Fibroblast of villous mesenchyme (primary cell): ENCODE results near the gene CCT8L2. TPM values are rescaled to one million over a fixed set of nuclear protein-coding genes. Genes with fewer than 3 reads are reported as not detected.
"Not testable (repeated sequence)": the region's sequence is repeated elsewhere in the genome, so short reads cannot be mapped to it uniquely, and the experiment has no call there.

Source experiments
- DNase-seq: peaks from one replicate; pipeline ENCODE4 v3.0.0-alpha.2; 2010; ENCODE audit warnings: low read depth
- H3K4me3 ChIP-seq: 2 replicates; pipeline ENCODE4 v1.5.1; 2011; ENCODE audit warnings: low read depth, mild to moderate bottlenecking, low read length
- total RNA-seq: library from RNA; depleted of rRNA; stranded (reverse); fragments of >200 nt; gene quantifications from 2 replicates; pipeline ENCODE4 v1.2.3, GENCODE V29; 2012
- TF ChIP-seq, protein P1 (sequence below): IDR thresholded peaks from 2 replicates; pipeline ENCODE4 v1.5.1; 2012; ENCODE audit warnings: low read depth, mild to moderate bottlenecking, low read length; ENCODE audit not compliant: insufficient read depth

Gene CCT8L2
- total RNA-seq, 1 donor, result not detected

DNA sequence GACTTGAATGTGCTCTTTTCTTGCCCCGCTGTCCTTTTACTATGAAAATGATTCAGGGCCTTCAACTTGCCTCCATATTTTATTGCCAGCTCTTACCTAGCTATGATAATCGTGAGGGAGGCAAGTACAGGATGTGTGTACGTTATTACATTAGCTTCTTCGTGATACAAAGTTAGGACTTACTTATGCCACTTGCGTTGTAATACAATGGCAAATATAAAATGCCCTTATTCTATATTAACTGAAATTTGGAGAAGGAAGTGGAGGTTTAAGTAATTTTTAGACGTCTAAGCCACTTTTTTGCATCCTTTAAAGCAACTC is 10.8 kb upstream of the CCT8L2 start:
- DNase-seq, result no peak
- TF ChIP-seq, protein P1, sequence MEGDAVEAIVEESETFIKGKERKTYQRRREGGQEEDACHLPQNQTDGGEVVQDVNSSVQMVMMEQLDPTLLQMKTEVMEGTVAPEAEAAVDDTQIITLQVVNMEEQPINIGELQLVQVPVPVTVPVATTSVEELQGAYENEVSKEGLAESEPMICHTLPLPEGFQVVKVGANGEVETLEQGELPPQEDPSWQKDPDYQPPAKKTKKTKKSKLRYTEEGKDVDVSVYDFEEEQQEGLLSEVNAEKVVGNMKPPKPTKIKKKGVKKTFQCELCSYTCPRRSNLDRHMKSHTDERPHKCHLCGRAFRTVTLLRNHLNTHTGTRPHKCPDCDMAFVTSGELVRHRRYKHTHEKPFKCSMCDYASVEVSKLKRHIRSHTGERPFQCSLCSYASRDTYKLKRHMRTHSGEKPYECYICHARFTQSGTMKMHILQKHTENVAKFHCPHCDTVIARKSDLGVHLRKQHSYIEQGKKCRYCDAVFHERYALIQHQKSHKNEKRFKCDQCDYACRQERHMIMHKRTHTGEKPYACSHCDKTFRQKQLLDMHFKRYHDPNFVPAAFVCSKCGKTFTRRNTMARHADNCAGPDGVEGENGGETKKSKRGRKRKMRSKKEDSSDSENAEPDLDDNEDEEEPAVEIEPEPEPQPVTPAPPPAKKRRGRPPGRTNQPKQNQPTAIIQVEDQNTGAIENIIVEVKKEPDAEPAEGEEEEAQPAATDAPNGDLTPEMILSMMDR, result no peak
- no peak overlapping the region for H3K4me3 ChIP-seq

DNA sequence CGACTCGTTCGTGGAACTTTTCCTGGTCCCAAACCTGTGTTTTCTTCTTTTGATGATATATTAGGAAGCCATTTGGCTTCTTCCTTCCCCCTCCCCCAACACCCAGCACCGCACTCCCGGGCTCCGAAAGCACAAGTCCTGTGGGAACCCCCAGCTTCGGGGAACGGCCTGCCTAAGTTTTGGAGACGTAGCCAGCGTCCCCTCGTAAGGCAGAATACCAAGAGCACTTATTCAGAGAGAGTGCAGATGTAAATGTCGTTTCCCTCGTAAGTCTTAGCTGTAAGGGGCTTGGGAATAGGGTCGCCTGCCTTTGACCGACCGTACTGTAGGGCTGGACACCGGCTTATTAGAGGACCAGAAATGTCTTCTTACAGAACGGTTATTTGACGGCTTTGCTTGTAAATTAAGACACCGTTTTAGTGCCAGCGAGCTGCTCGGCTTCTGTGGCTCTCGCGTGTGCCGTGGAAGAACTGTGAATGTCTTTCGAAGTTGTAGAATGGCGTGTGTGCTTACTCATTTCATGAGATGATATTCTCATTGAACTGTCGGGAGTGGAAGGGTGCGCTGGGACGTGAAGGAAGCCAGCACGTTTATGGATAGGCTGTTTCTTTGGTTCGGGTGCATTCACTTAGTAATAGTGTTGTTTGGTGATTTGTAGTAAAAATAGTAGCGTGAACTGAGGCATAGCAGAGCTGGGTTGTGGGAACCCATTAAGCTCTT is 10.3 kb upstream of the CCT8L2 start:
- H3K4me3 ChIP-seq, DNase-seq: not testable (repeated sequence)

DNA sequence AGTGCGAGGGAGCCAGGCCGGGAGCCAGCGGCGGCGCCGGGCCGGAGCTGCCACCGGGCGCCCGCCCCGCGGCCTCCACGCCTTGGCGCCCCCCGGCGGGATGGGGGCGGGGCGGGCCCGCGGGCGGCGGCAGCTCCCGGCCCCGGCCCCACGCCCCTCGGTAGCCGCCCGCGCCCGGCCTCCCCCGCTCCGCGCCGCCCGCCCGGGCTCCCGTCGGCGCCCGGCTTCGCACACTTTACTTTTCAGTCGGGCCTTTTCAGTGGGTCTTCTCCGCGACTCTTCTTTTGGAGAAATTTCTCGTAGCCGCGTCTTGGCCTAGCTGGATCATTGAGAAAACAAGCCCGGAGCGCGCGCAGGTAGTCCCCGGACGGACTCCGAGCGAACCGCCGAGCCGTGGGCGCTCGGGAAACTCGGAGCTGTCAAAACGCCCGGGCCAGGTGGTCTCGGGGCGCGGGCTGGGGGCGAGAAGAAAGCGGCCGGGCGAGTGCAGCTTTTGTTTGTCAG is 9.7 kb upstream of the CCT8L2 start:
- not testable (repeated sequence) for DNase-seq, H3K4me3 ChIP-seq

DNA sequence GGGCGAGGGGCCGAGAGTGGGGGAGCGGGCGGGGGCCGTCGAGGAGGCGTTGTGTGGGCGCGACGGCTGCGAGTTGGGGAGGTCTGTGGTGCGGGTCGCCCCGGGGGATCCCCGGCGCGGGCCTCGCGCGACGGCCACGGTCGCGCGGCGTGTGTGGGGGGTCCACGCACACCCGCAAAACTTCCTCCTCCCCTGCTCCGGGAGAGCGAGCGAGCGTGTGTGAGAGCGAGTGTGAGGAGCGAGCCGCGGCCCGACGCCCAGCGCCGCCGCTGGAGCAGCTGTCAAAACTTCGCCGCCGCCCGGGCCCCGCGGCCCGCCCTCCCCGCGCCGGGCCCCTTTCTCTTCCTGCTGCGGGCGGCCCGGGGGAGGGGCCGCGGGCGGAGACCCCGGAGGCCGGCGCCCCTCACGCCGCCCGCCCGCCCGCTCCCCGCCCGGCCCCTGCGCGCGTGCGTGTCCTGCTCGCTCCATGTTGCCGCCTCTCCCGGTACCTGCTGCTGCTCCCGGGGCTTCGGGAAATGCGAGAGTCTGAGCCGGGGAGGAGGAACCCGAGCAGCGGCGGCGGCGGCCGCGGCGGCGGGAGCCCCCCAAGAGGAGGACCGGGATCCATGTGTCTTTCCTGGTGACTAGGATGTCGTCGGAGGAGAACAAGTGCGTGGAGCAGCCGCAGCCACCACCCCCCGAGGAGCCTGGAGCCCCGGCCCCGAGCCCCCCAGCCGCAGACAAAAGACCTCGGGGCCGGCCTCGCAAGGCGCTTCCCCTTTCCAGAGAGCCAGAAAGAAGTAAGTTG is 9.0 kb upstream of the CCT8L2 start:
- H3K4me3 ChIP-seq, result no peak overlapping the region
- TF ChIP-seq, protein P1, result no peak
- DNase-seq, result no peak

GRCh38 chr22:16600644-16601436 is 8.2 kb upstream of the CCT8L2 start:
- DNase-seq, result peak; percentile 7
- not testable (repeated sequence) for H3K4me3 ChIP-seq

GRCh38 chr22:16599648-16600047 is 7.0 kb upstream of the CCT8L2 start:
- not testable (repeated sequence) for H3K4me3 ChIP-seq, DNase-seq

DNA sequence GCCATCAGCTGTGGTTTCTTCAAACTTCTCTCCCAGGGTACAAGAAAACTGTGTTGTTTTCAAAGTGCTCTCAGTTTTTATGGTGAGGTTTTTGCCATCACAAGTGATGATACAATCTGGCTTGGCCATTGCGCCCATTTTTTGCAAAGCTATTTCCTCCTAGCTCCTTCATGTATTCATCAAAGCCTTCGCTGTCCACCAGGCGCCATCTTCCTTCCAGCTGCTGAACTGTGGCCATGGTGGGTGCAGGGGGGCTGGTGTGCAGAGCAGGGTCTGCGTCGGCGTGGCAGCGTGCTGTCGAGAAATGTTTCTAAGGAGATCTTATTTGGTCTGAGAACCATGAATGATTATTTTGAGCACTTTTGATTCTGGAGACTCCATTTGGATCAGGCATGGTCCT is 2.6 kb upstream of the CCT8L2 start:
- not testable (repeated sequence) for H3K4me3 ChIP-seq, DNase-seq

GRCh38 chr22:16594026-16594425 is 1.4 kb upstream of the CCT8L2 start:
- no peak for DNase-seq
- no peak overlapping the region for H3K4me3 ChIP-seq
- TF ChIP-seq, protein P1, result no peak

DNA sequence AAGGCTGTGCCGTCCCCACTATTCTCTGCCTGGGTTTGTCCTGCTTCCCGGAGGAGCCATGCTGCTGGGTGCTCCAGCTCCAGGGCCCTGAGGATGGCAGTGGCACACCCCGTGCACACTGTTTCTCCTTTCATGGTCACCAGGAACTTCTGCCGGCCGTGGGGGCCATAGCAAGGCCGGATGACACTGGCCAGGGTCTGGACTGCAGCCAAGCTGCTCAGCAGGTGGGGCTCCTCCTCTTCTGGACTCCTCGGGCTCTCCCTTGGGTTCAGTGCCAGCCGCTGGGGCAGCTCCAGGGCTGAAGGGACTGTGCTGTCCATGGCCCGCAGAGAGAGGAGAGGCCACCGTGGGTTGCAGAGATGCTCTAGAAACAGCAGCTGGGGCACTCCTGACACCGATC is 379 bp downstream of the CCT8L2 start:
- H3K4me3 ChIP-seq, DNase-seq: not testable (repeated sequence)

DNA sequence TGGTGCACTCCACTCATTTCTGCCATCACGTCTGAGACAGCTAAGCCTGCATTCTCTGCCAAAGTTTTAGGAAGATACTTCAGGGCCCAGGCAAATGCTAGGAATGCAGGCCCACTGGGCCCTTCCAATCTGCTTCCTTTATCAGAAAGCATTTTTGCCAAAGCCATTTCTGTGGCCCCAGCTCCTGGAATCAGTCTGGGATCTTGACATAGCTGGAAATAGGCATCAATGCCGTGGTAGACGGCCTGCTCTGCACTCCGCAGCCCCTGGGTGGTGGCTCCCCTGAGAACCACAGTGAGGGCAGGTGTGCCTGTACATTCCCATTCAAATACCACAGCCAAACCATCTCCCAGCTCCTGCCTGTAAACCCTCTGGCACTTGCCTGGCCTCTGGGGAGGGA is 1.5 kb downstream of the CCT8L2 start:
- not testable (repeated sequence) for H3K4me3 ChIP-seq, DNase-seq
